SK-N-SH (cell line): ENCODE data around the gene CGN.

Experiments
- CTCF ChIP-seq: fragments of 200-600 bp; sonication (generic); IDR thresholded peaks from 2 replicates; pipeline ENCODE4 v1.6.1; 2017; ENCODE audit warnings: antibody characterized with exemption, mild to moderate bottlenecking, moderate library complexity
- EP300 ChIP-seq, 2 experiments: IDR thresholded peaks; 2 replicates each; pipeline versions ENCODE4 v1.4.0 to v1.6.1; 2012; ENCODE audit warnings: borderline replicate concordance in 1 of 2, low read depth in 1 of 2, low read length in 1 of 2
- IRF3 ChIP-seq: fragments of 150-350 bp; IDR thresholded peaks from 2 replicates; pipeline ENCODE4 v1.6.1; 2016; ENCODE audit warnings: mild to moderate bottlenecking, low read depth, low read length
- MAX ChIP-seq: IDR thresholded peaks from 2 replicates; pipeline ENCODE4 v1.4.0; 2012; ENCODE audit warnings: low read depth
- MXI1 ChIP-seq: IDR thresholded peaks from 2 replicates; pipeline ENCODE4 v1.6.1; 2012; ENCODE audit warnings: mild to moderate bottlenecking, low read depth, low read length, improper control_type of control experiment
- NFIC ChIP-seq: IDR thresholded peaks from 2 replicates; pipeline ENCODE4 v1.4.0; 2012; ENCODE audit warnings: borderline replicate concordance
- PBX3 ChIP-seq: IDR thresholded peaks from 2 replicates; pipeline ENCODE4; 2012
- POLR2AphosphoS5 ChIP-seq: IDR thresholded peaks from 2 replicates; pipeline ENCODE4 v1.6.1; 2012; ENCODE audit warnings: low read depth, low read length
- RAD21 ChIP-seq: IDR thresholded peaks from 2 replicates; pipeline ENCODE4 v1.6.1; 2012; ENCODE audit warnings: mild to moderate bottlenecking, low read length
- REST ChIP-seq: IDR thresholded peaks from 2 replicates; pipeline ENCODE4 v1.6.1; 2012; ENCODE audit warnings: mild to moderate bottlenecking, low read depth, low read length, moderate library complexity
- RFX5 ChIP-seq: IDR thresholded peaks from 2 replicates; pipeline ENCODE4 v1.6.1; 2012; ENCODE audit warnings: mild to moderate bottlenecking, improper control_type of control experiment, low read length
- SMC3 ChIP-seq: IDR thresholded peaks from 2 replicates; pipeline ENCODE4 v1.6.1; 2012; ENCODE audit warnings: low read depth, low read length, improper control_type of control experiment
- TAF1 ChIP-seq: IDR thresholded peaks from 2 replicates; pipeline ENCODE4 v1.6.1; 2012; ENCODE audit warnings: low read depth, mild to moderate bottlenecking, low read length, moderate library complexity, borderline replicate concordance

GRCh38 chr1:151570819-151571218 is 59.6 kb downstream of the CGN start:
- TF ChIP-seq CTCF (no peak), PBX3 (no peak), RFX5 (no peak), SMC3 (no peak), POLR2AphosphoS5 (no peak), REST (no peak), NFIC (no peak), TAF1 (no peak), EP300 (IDR thresholded peaks at IDR 0.05; ENCODE audit: borderline replicate concordance in 1 of 2, low read depth in 1 of 2, low read length in 1 of 2) (no peak), RAD21 (no peak), MAX (no peak), IRF3 (no peak), MXI1 (no peak)
